HG02623 (cell line): Measurements from ENCODE around the gene NANOS3.
"Not testable (repeated sequence)": the region's sequence is repeated elsewhere in the genome, so short reads cannot be mapped to it uniquely, and the experiment has no call there.

Source experiments
- ATAC-seq: cut with Tn5 transposase; IDR thresholded peaks from one replicate; pipeline ENCODE4 v1.9.1; 2021; ENCODE audit warnings: moderate library complexity; ENCODE audit not compliant: unreplicated experiment

The NANOS3 gene

GRCh38 chr19:13918726-13919411 lies 41.9 kb downstream of the NANOS3 start:
- ATAC-seq, result no peak

GRCh38 chr19:13920524-13920923 lies 43.6 kb downstream of the NANOS3 start:
- no peak for ATAC-seq

- no peak for ATAC-seq
Measured at GRCh38 chr19:13920940-13921747, 44.2 kb downstream of the NANOS3 start.

GRCh38 chr19:13922118-13922517 lies 45.2 kb downstream of the NANOS3 start:
- ATAC-seq, result not testable (repeated sequence)

- ATAC-seq, result no peak
Measured at GRCh38 chr19:13923194-13923987, 46.5 kb downstream of the NANOS3 start.

- ATAC-seq, result no peak
Measured at GRCh38 chr19:13926010-13926409, 49.1 kb downstream of the NANOS3 start.

GRCh38 chr19:13926715-13927114 lies 49.8 kb downstream of the NANOS3 start:
- ATAC-seq, result no peak

GRCh38 chr19:13929340-13929739 lies 52.4 kb downstream of the NANOS3 start:
- ATAC-seq, result no peak

- ATAC-seq, result no peak
Measured at GRCh38 chr19:13929956-13930355, 53.0 kb downstream of the NANOS3 start.
